WTC11 (cell line): ENCODE data around the gene PPP1R11. TPM values are rescaled to one million over a fixed set of nuclear protein-coding genes. Genes with fewer than 3 reads are reported as not detected.
A peak's percentile ranks its signal among the peaks of the same experiment; 100 is the strongest.

Source experiments
- E2F1 ChIP-seq: sonication (generic); formaldehyde crosslinking; IDR thresholded peaks from 2 replicates; pipeline ENCODE4 v1.8.0; 2022; ENCODE audit warnings: mild to moderate bottlenecking, missing genetic modification reagents
- ETV6 ChIP-seq: sonication (generic); formaldehyde crosslinking; IDR thresholded peaks from 2 replicates; pipeline ENCODE4 v1.8.1; 2022; ENCODE audit warnings: mild to moderate bottlenecking, missing genetic modification reagents
- FOXP1 ChIP-seq: sonication (generic); formaldehyde crosslinking; IDR thresholded peaks from 2 replicates; pipeline ENCODE4 v1.8.0; 2022; ENCODE audit warnings: missing genetic modification reagents, mild to moderate bottlenecking, moderate library complexity, borderline replicate concordance
- MLX ChIP-seq: sonication (generic); formaldehyde crosslinking; IDR thresholded peaks from 2 replicates; pipeline ENCODE4 v1.8.1; 2023; ENCODE audit warnings: mild to moderate bottlenecking, missing genetic modification reagents, moderate library complexity
- MXD4 ChIP-seq: fragments of 250-450 bp; sonication (Bioruptor Pico); IDR thresholded peaks from 2 replicates; pipeline ENCODE4 v1.8.0; 2021; ENCODE audit warnings: mild to moderate bottlenecking, moderate library complexity, borderline replicate concordance
- NFATC4 ChIP-seq: fragments of 250-450 bp; sonication (Bioruptor Pico); IDR thresholded peaks from 2 replicates; pipeline ENCODE4 v1.9.0; 2021; ENCODE audit warnings: mild to moderate bottlenecking
- NFE2L1 ChIP-seq: sonication (generic); formaldehyde crosslinking; IDR thresholded peaks from 2 replicates; pipeline ENCODE4 v1.8.1; 2023; ENCODE audit warnings: missing genetic modification reagents
- NFYB ChIP-seq: sonication (generic); formaldehyde crosslinking; conservative IDR thresholded peaks from 2 replicates; pipeline ENCODE4 v1.8.0; 2022; ENCODE audit warnings: low read depth, missing genetic modification reagents
- PRRX2 ChIP-seq: fragments of 250-450 bp; sonication (Bioruptor Pico); IDR thresholded peaks from 2 replicates; pipeline ENCODE4 v1.8.0; 2021; ENCODE audit warnings: mild to moderate bottlenecking
- RORB ChIP-seq: fragments of 250-450 bp; sonication (Bioruptor Pico); IDR thresholded peaks from 2 replicates; pipeline ENCODE4 v1.9.0; 2021; ENCODE audit warnings: mild to moderate bottlenecking
- SP1 ChIP-seq: sonication (generic); formaldehyde crosslinking; conservative IDR thresholded peaks from 2 replicates; pipeline ENCODE4 v1.8.1; 2022; ENCODE audit warnings: missing genetic modification reagents
- ZBTB43 ChIP-seq: sonication (generic); formaldehyde crosslinking; IDR thresholded peaks from 2 replicates; pipeline ENCODE4 v1.8.1; 2023; ENCODE audit warnings: mild to moderate bottlenecking, missing genetic modification reagents
- ZNF396 ChIP-seq: fragments of 250-450 bp; sonication (Bioruptor Pico); IDR thresholded peaks from 2 replicates; pipeline ENCODE4 v1.8.0; 2021; ENCODE audit warnings: mild to moderate bottlenecking, moderate library complexity, borderline replicate concordance
- ZNF512 ChIP-seq: sonication (generic); formaldehyde crosslinking; IDR thresholded peaks from 2 replicates; pipeline ENCODE4 v1.8.1; 2022; ENCODE audit warnings: missing genetic modification reagents, borderline replicate concordance
- ZNF671 ChIP-seq: fragments of 250-450 bp; sonication (Bioruptor Pico); IDR thresholded peaks from 2 replicates; pipeline ENCODE4 v1.8.0; 2021; ENCODE audit warnings: mild to moderate bottlenecking
- total RNA-seq: library from RNA; stranded (reverse); gene quantifications from 3 replicates; pipeline ENCODE4 v1.2.3, GENCODE V29; 2021
- TF ChIP-seq, protein P1 (sequence below): sonication (generic); formaldehyde crosslinking; conservative IDR thresholded peaks from 2 replicates; pipeline ENCODE4 v1.8.1; 2023; ENCODE audit warnings: mild to moderate bottlenecking, low read depth, missing genetic modification reagents, moderate library complexity
- TF ChIP-seq, protein P2 (sequence below): fragments of 250-450 bp; sonication (Bioruptor Pico); IDR thresholded peaks from 2 replicates; pipeline ENCODE4 v2.1.2; 2022; ENCODE audit warnings: mild to moderate bottlenecking, moderate library complexity
- TF ChIP-seq, protein P3 (sequence below): sonication (generic); formaldehyde crosslinking; IDR thresholded peaks from 2 replicates; pipeline ENCODE4 v1.8.0; 2022; ENCODE audit warnings: missing genetic modification reagents
- TF ChIP-seq, protein P4 (sequence below): sonication (generic); formaldehyde crosslinking; IDR thresholded peaks from 2 replicates; pipeline ENCODE4 v1.8.1; 2022; ENCODE audit warnings: low read depth, missing genetic modification reagents, borderline replicate concordance
- TF ChIP-seq, protein P5 (sequence below): sonication (generic); formaldehyde crosslinking; IDR thresholded peaks from 2 replicates; pipeline ENCODE4 v1.8.1; 2022; ENCODE audit warnings: mild to moderate bottlenecking, moderate library complexity, missing genetic modification reagents
- TF ChIP-seq, protein P6 (sequence below): fragments of 250-450 bp; sonication (Bioruptor Pico); IDR thresholded peaks from 2 replicates; pipeline ENCODE4 v1.8.0; 2021; ENCODE audit warnings: mild to moderate bottlenecking

PPP1R11 gene
- total RNA-seq, 1 experiment from 2014 or later, result 25.0 TPM

DNA sequence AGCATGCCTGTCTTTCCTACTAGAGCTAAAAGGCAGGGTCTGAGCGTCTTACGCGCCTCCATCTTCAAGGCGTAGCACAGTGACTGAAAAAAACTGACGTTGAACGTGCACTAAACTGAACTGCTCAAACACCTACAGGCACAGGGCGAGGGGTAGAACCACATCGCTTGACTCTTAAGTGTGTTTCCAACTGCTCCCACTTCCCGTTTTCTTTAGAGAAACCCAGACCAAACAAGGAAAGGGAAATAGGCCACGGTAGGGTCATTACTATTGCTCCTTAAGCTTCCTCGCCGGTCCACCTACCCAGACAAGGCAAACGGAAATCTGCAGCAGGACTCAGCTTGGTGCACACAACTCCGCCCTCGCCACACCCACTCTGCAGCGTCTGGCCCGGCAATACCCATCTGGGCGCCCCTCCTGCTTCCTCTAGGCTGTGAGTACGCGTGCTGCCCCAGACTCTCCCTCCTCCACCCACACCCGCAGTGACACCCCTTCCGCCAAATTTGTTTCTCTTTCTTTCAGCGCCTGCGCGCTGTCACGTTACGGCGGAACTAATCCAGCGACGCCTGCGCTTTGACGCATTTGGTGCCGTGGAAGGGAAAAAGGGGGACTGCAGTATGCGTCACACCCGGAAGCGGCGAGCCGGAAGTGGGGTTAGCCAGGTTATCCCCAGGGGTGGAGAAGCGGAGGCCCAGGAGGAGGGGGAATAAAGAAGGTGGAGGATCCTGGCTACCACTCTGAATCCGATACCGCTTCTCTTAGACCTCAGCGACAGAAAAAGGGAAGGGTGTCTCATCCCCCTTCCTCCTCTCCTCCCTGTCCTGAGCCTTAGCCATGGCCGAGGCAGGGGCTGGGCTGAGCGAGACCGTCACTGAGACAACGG, at the start of gene PPP1R11 (continued):
- TF ChIP-seq, protein P1, sequence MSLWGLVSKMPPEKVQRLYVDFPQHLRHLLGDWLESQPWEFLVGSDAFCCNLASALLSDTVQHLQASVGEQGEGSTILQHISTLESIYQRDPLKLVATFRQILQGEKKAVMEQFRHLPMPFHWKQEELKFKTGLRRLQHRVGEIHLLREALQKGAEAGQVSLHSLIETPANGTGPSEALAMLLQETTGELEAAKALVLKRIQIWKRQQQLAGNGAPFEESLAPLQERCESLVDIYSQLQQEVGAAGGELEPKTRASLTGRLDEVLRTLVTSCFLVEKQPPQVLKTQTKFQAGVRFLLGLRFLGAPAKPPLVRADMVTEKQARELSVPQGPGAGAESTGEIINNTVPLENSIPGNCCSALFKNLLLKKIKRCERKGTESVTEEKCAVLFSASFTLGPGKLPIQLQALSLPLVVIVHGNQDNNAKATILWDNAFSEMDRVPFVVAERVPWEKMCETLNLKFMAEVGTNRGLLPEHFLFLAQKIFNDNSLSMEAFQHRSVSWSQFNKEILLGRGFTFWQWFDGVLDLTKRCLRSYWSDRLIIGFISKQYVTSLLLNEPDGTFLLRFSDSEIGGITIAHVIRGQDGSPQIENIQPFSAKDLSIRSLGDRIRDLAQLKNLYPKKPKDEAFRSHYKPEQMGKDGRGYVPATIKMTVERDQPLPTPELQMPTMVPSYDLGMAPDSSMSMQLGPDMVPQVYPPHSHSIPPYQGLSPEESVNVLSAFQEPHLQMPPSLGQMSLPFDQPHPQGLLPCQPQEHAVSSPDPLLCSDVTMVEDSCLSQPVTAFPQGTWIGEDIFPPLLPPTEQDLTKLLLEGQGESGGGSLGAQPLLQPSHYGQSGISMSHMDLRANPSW (CRISPR knock-in tag), result no peak
- TF ChIP-seq FOXP1 (CRISPR knock-in tag), result peak; percentile 54; the same call in 1 of the 2 replicates
- 0 out of 2 replicates have a peak, but pooled peaks have one; percentile 37 for TF ChIP-seq NFE2L1 (CRISPR knock-in tag)
- TF ChIP-seq PRRX2, result no peak
- TF ChIP-seq MLX (CRISPR knock-in tag), result no peak
- TF ChIP-seq, protein P2, sequence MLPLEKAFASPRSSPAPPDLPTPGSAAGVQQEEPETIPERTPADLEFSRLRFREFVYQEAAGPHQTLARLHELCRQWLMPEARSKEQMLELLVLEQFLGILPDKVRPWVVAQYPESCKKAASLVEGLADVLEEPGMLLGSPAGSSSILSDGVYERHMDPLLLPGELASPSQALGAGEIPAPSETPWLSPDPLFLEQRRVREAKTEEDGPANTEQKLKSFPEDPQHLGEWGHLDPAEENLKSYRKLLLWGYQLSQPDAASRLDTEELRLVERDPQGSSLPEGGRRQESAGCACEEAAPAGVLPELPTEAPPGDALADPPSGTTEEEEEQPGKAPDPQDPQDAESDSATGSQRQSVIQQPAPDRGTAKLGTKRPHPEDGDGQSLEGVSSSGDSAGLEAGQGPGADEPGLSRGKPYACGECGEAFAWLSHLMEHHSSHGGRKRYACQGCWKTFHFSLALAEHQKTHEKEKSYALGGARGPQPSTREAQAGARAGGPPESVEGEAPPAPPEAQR (CRISPR knock-in tag), result no peak
- TF ChIP-seq E2F1, result no peak
- TF ChIP-seq ETV6 (CRISPR knock-in tag), result peak; percentile 95
- TF ChIP-seq ZNF512 (CRISPR knock-in tag), result no peak
- no peak for TF ChIP-seq NFYB (CRISPR knock-in tag)
- TF ChIP-seq, protein P3, sequence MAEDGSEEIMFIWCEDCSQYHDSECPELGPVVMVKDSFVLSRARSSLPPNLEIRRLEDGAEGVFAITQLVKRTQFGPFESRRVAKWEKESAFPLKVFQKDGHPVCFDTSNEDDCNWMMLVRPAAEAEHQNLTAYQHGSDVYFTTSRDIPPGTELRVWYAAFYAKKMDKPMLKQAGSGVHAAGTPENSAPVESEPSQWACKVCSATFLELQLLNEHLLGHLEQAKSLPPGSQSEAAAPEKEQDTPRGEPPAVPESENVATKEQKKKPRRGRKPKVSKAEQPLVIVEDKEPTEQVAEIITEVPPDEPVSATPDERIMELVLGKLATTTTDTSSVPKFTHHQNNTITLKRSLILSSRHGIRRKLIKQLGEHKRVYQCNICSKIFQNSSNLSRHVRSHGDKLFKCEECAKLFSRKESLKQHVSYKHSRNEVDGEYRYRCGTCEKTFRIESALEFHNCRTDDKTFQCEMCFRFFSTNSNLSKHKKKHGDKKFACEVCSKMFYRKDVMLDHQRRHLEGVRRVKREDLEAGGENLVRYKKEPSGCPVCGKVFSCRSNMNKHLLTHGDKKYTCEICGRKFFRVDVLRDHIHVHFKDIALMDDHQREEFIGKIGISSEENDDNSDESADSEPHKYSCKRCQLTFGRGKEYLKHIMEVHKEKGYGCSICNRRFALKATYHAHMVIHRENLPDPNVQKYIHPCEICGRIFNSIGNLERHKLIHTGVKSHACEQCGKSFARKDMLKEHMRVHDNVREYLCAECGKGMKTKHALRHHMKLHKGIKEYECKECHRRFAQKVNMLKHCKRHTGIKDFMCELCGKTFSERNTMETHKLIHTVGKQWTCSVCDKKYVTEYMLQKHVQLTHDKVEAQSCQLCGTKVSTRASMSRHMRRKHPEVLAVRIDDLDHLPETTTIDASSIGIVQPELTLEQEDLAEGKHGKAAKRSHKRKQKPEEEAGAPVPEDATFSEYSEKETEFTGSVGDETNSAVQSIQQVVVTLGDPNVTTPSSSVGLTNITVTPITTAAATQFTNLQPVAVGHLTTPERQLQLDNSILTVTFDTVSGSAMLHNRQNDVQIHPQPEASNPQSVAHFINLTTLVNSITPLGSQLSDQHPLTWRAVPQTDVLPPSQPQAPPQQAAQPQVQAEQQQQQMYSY (CRISPR knock-in tag), result no peak
- TF ChIP-seq MXD4 (CRISPR knock-in tag), result no peak
- peak; percentile 89 for TF ChIP-seq SP1
- TF ChIP-seq, protein P4, sequence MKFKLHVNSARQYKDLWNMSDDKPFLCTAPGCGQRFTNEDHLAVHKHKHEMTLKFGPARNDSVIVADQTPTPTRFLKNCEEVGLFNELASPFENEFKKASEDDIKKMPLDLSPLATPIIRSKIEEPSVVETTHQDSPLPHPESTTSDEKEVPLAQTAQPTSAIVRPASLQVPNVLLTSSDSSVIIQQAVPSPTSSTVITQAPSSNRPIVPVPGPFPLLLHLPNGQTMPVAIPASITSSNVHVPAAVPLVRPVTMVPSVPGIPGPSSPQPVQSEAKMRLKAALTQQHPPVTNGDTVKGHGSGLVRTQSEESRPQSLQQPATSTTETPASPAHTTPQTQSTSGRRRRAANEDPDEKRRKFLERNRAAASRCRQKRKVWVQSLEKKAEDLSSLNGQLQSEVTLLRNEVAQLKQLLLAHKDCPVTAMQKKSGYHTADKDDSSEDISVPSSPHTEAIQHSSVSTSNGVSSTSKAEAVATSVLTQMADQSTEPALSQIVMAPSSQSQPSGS (CRISPR knock-in tag), result no peak
- TF ChIP-seq NFATC4 (CRISPR knock-in tag), result no peak
- no peak for TF ChIP-seq ZBTB43 (CRISPR knock-in tag)
- no peak for TF ChIP-seq RORB (CRISPR knock-in tag)
- TF ChIP-seq, protein P5, sequence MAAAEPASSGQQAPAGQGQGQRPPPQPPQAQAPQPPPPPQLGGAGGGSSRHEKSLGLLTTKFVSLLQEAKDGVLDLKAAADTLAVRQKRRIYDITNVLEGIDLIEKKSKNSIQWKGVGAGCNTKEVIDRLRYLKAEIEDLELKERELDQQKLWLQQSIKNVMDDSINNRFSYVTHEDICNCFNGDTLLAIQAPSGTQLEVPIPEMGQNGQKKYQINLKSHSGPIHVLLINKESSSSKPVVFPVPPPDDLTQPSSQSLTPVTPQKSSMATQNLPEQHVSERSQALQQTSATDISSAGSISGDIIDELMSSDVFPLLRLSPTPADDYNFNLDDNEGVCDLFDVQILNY (CRISPR knock-in tag), result no peak
- TF ChIP-seq, protein P6, sequence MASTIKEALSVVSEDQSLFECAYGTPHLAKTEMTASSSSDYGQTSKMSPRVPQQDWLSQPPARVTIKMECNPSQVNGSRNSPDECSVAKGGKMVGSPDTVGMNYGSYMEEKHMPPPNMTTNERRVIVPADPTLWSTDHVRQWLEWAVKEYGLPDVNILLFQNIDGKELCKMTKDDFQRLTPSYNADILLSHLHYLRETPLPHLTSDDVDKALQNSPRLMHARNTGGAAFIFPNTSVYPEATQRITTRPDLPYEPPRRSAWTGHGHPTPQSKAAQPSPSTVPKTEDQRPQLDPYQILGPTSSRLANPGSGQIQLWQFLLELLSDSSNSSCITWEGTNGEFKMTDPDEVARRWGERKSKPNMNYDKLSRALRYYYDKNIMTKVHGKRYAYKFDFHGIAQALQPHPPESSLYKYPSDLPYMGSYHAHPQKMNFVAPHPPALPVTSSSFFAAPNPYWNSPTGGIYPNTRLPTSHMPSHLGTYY (CRISPR knock-in tag), result no peak
- no peak for TF ChIP-seq ZNF396 (CRISPR knock-in tag)
- no peak for TF ChIP-seq ZNF671 (CRISPR knock-in tag)
